Measurements from ENCODE around the gene VPS52.
"Not testable (repeated sequence)": the region's sequence is repeated elsewhere in the genome, so short reads cannot be mapped to it uniquely, and the experiment has no call there.

VPS52 gene

GRCh38 chr6:33264015-33264414 is 7.7 kb downstream of the VPS52 start:
- Histone ChIP-seq H3K27ac (no peak overlapping the region), H3K4me3 (ENCODE audit: low read depth, low read length) (no peak overlapping the region), H3K9ac (no peak overlapping the region), H3K79me2 (peaks cover 2% of the 10 kb centered on the region), H3K27me3 (ENCODE audit: control insufficient read depth, insufficient read depth, low read length) (no peaks in the 10 kb centered on the region), H3K9me3 (ENCODE audit: control insufficient read depth, low read length) (no peaks in the 10 kb centered on the region), H3K4me1 (no peaks in the 10 kb centered on the region), H2AFZ (no peak overlapping the region), H3K36me3 (ENCODE audit: control insufficient read depth, insufficient read depth, low read length) (no peaks in the 10 kb centered on the region), H3K4me2 (ENCODE audit: low read length) (no peak overlapping the region)
- TF ChIP-seq, protein P1, sequence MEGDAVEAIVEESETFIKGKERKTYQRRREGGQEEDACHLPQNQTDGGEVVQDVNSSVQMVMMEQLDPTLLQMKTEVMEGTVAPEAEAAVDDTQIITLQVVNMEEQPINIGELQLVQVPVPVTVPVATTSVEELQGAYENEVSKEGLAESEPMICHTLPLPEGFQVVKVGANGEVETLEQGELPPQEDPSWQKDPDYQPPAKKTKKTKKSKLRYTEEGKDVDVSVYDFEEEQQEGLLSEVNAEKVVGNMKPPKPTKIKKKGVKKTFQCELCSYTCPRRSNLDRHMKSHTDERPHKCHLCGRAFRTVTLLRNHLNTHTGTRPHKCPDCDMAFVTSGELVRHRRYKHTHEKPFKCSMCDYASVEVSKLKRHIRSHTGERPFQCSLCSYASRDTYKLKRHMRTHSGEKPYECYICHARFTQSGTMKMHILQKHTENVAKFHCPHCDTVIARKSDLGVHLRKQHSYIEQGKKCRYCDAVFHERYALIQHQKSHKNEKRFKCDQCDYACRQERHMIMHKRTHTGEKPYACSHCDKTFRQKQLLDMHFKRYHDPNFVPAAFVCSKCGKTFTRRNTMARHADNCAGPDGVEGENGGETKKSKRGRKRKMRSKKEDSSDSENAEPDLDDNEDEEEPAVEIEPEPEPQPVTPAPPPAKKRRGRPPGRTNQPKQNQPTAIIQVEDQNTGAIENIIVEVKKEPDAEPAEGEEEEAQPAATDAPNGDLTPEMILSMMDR (IDR thresholded peaks at IDR 0.05) = no peak

DNA sequence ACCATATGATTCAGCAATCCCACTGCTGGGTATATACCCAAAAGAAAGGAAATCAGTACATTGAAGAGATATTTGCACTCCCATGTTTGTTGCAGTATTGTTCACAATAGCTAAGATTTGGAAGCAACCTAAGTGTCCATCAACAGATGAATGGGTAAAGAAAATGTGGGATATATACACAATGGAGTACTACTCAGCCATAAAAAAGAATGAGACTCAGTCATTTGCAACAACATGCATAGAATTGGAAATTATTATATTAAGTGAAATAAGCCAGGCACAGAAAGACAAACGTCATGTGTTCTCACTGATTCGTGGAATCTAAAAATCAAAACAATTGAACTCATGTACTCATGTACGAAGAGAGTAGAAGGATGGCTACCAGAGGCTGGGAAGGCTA is 9.2 kb downstream of the VPS52 start:
- not testable (repeated sequence) for H3K4me2 ChIP-seq (ENCODE audit: low read length); H3K4me3 ChIP-seq (ENCODE audit: low read depth, low read length); H3K27ac ChIP-seq; H3K27me3 ChIP-seq (ENCODE audit: control insufficient read depth, insufficient read depth, low read length); H3K79me2 ChIP-seq; H3K9me3 ChIP-seq (ENCODE audit: control insufficient read depth, low read length); H3K4me1 ChIP-seq; H2AFZ ChIP-seq; H3K9ac ChIP-seq; H3K36me3 ChIP-seq (ENCODE audit: control insufficient read depth, insufficient read depth, low read length)

GRCh38 chr6:33259032-33259431 is 12.6 kb downstream of the VPS52 start:
- Histone ChIP-seq H2AFZ (no peak overlapping the region), H3K27me3 (ENCODE audit: control insufficient read depth, insufficient read depth, low read length) (no peaks in the 10 kb centered on the region), H3K9ac (no peak overlapping the region), H3K4me3 (ENCODE audit: low read depth, low read length) (no peak overlapping the region), H3K79me2 (no peaks in the 10 kb centered on the region), H3K4me2 (ENCODE audit: low read length) (no peak overlapping the region), H3K36me3 (ENCODE audit: control insufficient read depth, insufficient read depth, low read length) (no peaks in the 10 kb centered on the region), H3K4me1 (no peaks in the 10 kb centered on the region), H3K27ac (no peak overlapping the region), H3K9me3 (ENCODE audit: control insufficient read depth, low read length) (no peaks in the 10 kb centered on the region)
- TF ChIP-seq, protein P1 (IDR thresholded peaks at IDR 0.05) = no peak

GRCh38 chr6:33254591-33254990 is 17.1 kb downstream of the VPS52 start:
- H3K27ac ChIP-seq = no peak overlapping the region
- peaks cover 4% of the 10 kb centered on the region for H3K4me1 ChIP-seq
- TF ChIP-seq, protein P1 (IDR thresholded peaks at IDR 0.05) = no peak
- no peak overlapping the region for H2AFZ ChIP-seq
- H3K9ac ChIP-seq = no peak overlapping the region
- no peak overlapping the region for H3K4me2 ChIP-seq (ENCODE audit: low read length)
- no peaks in the 10 kb centered on the region for H3K36me3 ChIP-seq (ENCODE audit: control insufficient read depth, insufficient read depth, low read length)
- no peak overlapping the region for H3K4me3 ChIP-seq (ENCODE audit: low read depth, low read length)
- no peaks in the 10 kb centered on the region for H3K79me2 ChIP-seq
- H3K27me3 ChIP-seq (ENCODE audit: control insufficient read depth, insufficient read depth, low read length) = no peaks in the 10 kb centered on the region
- no peaks in the 10 kb centered on the region for H3K9me3 ChIP-seq (ENCODE audit: control insufficient read depth, low read length)

DNA sequence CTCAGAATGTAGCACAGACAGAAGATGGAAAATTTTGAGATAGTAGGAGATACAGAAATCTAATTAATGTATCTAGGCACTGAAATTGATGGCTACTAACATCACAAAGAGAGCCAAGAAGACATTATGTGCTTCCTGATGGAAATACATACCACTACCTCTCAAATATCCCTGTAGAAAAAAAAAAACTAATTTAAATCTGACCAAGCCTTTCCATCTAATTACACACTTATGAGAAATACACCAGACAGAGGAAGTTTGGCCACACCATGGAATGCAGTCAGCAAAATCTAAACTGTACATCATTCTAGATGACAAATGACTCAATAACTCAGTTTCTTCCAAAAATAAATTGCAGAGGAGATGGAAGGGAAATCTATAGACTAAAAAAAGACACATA is 18.9 kb downstream of the VPS52 start:
- Histone ChIP-seq H3K9me3 (ENCODE audit: control insufficient read depth, low read length) (no peaks in the 10 kb centered on the region), H3K4me1 (peaks cover 10% of the 10 kb centered on the region), H2AFZ (no peak overlapping the region), H3K4me2 (ENCODE audit: low read length) (no peak overlapping the region), H3K4me3 (ENCODE audit: low read depth, low read length) (no peak overlapping the region), H3K36me3 (ENCODE audit: control insufficient read depth, insufficient read depth, low read length) (no peaks in the 10 kb centered on the region), H3K27ac (no peak overlapping the region), H3K9ac (no peak overlapping the region), H3K79me2 (no peaks in the 10 kb centered on the region), H3K27me3 (ENCODE audit: control insufficient read depth, insufficient read depth, low read length) (no peaks in the 10 kb centered on the region)
- TF ChIP-seq, protein P1 (IDR thresholded peaks at IDR 0.05) = no peak

Data from parathyroid adenoma (tissue), 2 donors.